CD4-positive, alpha-beta T cell treated with Interleukin-12 subunit alpha and Interleukin-12 subunit beta, for 1 hour (primary cell): ENCODE data around the gene KAT7.
"Not testable (repeated sequence)": the region's sequence is repeated elsewhere in the genome, so short reads cannot be mapped to it uniquely, and the experiment has no call there.

ENCODE experiments used
- DNase-seq: peaks from one replicate; pipeline ENCODE4 v3.0.0-alpha.2; 2020

The KAT7 gene

DNA sequence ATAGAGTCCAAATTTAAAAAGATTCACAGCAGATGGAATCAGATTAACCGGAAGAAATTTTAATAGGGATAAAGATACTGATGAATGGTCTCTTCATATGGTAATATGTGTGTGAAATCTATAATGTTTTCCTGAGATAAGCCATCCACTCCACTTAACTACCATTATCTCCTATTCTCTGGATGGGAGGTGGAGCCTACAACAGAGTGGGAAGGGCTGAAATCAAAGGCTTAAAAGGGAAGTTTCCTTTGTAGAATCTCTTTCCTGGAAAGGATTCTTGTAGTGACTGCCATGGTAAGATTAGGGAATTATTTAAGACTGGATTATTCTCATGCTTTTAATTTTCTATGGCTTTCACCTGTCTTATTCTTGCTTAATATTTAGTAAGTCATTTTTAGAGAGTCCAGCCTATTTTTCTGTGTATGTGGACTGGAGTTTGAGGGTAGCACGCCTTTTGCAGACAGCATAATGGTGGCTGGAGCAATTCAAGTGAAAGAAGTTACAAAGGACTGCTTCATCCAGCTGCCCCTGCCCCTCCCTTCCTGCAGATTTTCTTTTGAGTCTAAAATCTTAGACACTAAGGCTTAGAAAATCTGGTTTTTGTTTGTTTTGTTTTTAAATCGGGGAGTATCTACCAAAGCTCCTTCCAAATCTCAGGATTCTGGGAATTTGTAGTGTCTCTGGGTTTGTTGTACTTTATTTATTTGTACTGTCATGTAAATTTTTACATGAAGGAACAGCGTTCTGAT is 26.5 kb downstream of the KAT7 start:
- DNase-seq = no peak

DNA sequence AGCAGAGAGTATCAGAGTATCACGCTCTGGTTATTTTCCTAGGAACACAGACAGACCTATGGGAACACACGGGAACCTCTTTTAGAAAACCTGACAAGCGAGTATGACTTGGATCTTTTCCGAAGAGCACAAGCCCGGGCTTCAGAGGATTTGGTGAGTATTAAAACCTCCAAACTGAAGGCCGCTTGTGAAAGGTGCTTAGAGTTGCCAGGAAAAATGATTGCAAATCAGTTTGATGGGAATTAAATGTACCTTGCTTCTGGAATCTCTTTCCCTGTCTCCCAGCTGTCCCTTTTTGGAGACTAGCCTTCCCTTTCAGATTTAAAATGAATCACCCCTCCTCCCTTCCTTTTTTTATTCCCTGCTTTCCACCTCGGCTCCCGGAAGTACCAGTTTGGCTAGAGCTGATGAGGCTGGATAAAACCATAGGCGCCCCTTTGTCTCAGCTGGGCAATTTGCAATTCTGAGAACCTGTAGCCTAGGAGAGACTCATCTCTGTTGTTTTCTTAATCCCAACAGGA is 27.3 kb downstream of the KAT7 start:
- DNase-seq = no peak

DNA sequence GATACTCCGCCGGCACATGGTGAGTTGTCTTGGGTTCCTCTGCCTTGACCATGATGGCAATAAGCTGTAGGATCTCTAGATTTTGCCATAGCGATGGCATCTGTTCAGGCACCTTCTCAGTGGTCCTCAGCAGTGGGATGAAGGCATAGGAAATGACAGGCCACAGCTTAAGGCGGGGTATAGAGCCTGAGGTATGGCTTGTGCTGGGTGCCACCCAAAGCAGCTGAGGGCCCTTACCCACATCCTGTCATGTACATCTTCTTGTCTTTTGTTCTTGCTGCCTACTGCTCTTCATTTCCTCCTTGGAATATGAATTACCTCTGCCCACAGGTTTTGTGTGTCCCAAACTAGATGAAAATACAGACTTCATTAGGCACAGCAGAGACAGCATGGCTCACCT is 29.5 kb downstream of the KAT7 start:
- peak; percentile 73 for DNase-seq

DNA sequence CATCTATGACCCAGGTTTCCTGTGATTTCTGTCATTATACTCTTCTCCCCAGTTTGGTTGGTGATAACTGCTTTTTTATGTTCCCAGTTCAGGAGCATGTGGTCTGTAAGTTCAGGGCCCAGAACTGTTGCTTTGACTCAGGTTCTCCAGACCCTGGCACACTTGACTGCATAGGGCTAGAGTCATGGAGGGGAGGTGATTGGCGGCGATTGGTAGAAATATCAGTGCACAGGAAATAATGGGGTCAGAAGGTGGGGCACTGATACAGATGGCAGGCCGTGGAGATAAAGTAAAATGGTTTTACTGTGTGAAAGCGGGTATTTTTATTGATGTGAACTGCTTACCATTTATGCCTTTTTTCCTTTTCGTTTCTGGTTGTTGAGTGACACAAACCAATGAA is 30.7 kb downstream of the KAT7 start:
- DNase-seq = peak; percentile 24

DNA sequence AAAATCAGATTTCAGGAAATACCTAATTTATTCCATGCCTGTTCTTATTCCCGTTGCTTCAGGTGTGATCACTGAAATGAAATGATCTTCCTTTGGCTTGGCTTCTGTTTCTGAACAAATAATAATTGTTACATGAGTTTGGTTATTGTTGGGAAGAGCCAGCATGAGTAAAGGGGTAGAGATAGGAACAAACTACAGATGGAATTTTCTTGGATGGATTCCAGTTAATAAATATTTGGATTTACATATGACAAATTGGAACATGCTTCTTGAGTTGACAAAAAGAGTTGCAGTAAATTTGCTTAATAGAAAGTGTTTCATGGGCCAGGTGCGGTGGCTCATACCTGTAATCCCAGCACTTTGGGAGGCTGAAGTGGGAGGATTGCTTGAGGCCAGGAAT is 31.2 kb downstream of the KAT7 start:
- DNase-seq = no peak

DNA sequence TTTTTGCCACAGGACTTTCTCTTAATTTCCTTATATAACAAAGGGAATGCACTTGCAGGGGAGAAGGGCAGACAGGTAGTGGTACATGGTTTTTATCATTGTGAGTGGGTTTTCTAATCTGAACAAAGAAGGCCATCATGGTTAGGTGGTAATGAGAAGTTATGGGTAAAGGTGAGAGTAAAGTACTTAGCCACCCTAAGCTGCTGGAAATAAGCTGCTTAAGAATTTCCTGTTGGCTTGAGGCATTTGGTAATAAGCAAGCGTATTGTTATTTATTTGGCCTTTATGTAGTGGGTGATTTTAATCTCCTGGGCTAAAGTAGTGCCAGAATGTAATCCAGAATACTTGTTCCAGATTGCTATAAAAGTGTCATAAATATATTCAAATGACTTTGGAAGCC is 32.3 kb downstream of the KAT7 start:
- DNase-seq = no peak

DNA sequence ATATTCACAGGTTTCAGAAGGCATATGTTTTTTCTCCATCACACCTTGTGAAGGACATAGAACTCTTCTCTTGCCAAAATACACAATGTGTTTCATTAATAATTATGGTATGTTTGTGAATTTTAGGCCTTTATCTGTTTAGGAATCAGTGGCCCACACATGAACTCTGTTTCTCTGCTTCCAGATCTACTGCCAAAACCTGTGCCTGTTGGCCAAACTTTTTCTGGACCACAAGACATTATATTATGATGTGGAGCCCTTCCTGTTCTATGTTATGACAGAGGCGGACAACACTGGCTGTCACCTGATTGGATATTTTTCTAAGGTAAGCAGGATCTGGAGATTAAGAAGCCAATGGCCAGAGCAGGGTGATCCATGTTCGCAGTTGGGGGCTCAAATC is 33.0 kb downstream of the KAT7 start:
- no peak for DNase-seq

DNA sequence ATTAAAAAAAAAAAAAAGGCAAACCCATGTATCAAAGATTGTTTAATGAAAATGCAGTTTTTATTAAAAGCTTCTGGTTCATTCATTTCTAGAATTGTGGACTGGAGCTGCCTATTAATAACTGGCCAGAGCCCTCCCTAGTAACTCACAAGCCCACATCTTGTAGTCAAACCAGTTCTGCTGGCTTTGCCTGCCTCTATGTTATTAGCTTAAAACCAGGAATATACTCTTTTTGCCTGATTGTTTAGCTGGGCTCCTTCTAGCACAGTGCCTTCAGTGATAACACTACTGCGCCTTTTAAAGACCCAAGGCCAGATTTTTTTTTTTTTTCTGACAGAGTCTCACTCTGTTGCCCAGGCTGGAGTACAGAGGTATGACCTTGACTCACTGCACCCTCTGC is 33.4 kb downstream of the KAT7 start:
- no peak for DNase-seq

DNA sequence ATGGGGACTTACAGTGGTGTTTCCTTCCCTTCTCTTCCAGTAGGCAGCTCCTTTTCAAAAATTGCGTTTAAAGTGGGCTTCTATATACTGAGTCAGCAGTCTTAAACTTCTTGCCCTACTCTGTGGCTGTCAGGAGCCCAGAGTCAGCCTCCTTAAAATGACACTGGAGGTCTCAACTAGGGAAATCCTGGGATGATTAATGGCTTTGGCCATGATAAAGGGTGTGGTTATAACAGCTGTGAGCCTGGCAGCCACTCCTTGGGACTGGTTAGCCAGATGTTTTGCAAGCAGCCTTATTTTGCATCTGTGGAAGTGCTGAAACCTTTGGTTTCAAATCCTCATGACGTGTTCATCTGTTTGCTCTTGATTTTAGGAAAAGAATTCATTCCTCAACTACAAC is 34.3 kb downstream of the KAT7 start:
- no peak for DNase-seq

DNA sequence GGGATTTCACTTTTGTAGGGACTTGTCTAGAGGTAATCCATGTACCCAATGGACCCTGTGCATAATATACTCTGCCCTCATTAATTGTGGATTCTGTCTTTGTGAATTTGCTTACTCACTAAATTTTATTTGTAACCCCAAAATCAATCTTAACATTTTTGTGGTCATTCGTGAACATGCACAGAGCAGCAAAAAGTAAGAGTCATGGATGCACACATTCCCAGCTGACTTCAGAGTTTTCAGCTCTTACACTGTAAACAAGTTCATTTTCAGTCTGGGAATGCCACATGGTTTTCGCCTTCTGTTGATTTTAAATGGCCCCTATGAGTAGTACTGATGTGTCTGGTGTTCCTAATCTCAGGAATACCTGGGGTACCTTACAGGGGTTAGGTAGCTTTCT is 35.1 kb downstream of the KAT7 start:
- no peak for DNase-seq

DNA sequence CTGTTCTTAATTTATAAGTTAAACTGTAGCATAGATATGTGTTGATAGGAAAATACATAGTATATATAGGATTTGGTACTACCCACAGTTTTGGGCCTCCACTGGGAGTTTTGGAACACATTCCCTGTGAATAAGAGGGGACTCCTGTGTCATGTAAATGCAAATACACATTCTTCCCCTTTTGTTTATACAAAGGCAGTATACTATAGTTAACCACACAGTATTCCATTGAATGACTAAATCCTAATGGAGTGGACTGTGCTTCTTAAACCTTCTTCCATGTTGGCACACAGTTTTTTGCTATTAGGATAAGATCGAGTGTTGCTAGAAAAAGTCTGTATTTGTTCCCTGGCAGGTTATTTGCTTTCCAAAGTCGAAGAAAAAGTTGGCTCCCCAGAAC is 37.2 kb downstream of the KAT7 start:
- no peak for DNase-seq

DNA sequence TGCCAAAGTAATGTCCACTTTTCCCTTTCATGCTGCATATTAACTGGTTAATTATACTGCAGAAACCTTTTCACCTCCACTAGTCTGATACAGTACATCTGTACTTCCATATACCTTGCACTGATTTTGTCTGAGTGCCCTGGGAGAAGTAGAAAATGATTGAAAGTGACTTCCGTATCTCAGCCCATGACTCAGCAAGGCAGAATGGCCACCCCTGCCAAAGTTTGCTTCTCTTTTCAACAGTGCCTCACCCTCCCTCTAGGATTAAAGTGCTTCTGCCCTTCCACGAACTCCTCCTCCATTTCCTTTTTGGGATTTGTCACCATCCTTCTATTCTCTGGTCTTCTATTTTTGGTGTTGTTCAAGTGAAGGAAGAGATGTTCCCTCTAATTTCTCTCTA is 39.8 kb downstream of the KAT7 start:
- DNase-seq = not testable (repeated sequence)

DNA sequence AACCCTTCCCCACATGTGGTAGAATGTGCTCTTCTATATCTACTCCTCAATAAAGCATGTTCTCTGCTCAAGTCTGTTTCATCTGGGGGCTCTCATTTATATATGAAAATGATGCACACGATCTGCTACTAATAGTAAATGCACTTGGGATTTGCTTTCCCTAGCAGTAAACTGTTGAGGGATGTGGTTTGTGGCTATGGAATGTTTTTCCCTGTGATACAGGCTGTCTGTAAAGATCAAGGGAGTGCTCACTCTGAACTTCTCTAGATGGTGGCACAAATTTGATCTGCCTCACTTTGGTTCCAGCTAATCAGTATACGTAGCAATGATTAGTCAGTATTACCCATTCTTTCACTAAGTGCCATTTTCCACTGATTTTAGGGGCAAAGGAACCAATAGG is 40.5 kb downstream of the KAT7 start:
- DNase-seq = no peak

DNA sequence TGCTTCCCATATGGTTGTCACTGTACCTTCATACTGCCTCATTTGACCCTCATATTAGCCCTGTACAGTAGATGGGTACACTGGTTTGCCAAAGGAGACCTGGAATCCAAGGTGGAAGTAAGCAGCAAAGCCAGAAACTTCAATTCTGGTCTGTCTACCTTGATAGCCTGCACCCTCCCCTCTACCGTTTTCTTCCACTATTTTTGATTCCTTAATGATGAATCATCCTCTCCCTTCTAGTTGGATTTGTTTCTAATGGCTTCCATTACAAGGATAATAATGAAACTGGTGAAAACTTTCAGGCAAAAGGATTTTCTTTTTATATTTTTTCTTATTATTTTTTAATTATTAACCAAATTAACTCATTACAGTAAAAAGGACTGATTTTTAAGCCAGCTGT is 42.1 kb downstream of the KAT7 start:
- no peak for DNase-seq

DNA sequence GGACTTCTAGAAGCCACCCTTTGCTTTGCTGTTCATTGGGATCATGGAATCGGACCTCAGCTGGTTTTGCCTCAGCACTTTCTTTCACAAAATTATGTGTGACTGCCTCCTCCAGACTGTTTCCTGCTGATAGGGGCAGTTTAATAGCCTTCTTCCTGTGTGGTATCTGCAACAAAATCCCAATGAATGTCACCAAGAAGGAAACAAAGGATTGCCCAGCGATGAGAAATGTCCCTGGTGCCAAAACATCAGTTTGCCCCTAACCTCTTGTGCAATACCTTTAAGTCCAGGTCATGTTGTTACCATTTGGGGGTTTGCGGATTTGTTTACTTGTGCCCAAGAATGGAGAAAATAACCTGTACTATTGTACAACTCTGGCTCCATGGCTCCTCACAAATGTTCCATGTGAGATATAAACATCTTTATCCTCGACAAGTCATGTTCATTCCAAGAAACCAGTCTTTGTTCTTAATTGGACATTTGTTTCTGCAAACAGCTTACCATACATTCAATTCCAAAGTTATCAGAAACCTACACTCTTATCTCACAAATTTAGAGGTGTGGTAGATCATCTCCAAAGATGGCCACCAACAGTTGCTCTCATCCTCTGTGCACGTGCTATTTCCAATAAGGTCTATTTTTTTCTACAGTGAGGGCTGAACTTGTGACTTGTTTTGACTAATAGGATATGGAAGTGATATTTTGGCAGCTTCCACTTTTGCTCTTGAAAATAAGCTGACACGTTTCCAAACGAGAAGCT is 44.5 kb downstream of the KAT7 start:
- DNase-seq = no peak

DNA sequence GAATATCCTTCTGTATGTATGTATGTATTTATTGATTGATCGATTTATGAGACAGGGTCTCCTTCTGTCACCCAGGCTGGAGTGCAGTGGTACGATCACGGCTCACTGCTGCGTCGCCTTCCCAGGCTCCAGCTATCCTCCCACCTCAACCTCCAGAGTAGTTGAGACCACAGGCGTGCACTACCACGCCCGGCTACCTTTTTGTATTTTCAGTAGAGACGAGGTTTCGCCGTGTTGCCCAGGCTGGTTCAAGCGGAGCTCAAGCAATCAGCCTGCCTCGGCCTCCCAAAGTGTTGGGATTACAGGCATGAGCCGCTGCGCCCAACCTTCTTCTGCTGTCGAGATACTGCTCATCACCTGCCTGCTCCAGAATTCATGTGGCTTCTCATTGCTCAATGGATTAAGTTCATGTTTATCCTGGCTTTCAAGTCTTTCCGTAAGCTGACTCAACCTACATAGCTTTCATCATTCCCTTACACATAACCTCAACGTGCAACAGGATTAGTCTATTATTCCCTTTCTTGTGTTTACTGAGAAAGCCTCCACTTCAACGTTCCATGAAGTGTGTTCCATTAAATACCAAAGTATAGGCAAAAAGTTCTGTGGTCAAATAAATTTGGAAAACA is 45.8 kb downstream of the KAT7 start:
- DNase-seq = no peak

DNA sequence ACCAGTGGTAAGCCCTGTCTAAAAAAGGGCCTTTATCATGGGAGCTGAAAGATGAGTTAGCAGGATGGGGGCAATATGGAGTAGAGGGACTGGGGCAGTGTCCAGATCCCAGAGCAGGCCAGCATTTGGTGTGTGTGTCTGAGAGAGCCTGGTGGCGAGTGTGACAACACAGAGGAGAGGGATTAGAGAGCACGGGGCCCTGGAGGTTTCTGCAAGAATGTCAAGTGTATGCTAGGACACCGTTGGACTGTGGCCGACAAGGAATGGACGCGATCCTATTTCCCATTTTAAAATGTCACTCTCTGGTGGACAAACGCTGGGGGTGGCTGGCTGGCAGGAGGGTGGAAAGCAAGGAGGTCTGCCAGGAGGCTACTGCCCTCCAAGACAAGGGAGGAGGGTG is 47.0 kb downstream of the KAT7 start:
- no peak for DNase-seq

DNA sequence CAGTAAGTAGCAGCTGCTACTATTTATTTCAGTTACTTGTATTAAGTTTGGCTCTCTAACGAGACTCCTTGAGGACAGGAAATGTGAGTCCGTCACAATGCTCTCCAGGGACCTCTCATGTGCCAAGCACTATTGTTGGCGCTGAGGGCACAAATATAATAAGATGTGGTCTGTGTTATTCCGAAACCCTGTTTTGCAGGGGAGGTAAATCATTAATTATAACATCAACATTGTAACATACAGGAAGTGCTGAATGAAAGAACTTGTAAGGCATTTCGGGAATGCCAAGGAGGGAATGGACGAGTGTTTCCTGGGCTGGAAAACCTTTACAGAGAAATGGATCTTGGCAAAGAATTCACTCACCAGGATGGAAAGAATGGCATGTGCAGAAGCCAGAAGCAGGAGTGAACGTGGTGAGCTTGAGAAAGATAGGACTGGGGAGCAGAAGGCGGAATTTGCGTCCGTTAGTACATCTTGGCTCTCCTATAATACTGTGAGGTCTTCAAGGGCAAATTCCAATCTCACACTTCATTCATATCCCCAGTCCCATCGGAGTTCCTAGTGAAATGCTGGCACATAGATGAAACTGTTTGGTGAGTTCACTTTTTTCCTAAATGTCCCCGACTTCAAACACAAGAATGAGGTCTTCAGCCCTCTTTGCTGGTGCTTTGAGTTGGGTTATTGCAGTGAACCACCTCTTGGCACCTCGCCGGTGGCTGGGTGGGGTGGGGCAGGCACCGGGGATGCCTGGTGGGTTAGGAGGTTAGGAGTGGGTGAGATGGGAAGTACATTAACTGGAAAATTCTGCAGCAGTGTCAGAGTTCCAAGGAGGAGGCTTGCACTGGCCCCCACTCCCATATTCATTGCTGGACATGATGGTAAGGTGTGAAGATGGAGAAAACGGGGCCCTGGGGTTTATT is 47.9 kb downstream of the KAT7 start:
- DNase-seq = no peak

DNA sequence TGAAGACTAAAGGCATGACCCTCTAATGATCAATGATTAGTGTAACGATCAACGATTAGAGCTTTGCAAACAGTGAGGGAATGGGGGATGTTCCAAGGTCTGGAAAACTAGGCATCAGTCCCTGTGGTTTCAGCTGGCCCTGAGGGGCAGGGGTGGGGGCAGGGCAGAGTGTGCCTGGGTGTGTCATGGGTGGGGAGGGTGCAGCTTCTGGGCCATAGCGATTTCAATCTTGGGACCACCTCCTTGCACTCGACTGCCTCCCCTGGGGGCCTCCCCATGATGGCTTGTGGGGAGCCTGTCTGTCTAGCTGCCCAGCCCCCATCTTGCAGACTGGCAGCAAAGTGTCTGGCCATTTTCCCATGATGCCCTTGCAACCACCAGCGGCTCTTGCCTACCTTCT is 51.0 kb downstream of the KAT7 start:
- no peak for DNase-seq

DNA sequence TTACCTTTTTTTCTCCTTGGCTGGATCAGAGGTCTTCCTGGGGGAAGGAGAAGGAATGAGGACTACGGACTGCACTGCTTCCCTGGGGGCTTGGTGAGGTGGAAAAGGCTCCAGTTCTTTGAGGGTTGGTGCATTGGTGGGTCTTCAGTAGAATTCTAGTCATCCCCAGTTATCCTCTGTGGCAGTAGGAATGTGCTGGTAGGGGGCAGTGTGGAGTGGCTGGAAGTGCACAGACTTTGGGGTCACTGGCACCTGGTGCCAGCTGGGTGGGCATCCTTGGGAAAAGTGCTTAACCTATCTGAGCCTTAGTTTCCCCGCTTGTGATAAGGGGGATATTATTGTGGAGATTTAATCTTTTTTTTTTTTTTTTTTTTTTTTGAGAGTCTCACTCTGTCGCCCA is 53.1 kb downstream of the KAT7 start:
- DNase-seq = no peak

DNA sequence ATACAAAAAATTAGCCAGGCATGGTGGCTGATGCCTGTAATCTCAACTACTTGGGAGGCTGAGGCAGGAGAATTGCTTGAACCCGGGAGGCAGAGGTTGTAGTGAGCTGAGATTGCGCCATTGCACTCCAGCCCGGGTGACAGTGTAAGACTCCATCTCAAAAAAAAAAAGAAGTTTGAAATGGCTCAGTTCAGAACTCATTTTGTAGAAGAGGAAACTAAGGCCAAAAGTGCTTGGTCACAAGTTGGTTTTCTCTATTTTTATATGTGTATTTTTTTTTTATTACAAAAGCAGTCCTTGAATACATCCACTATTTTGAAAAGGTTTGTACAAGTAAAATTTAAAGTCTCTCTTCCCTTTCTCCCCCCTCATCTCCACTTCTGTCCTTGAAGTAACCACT is 53.9 kb downstream of the KAT7 start:
- no peak for DNase-seq

DNA sequence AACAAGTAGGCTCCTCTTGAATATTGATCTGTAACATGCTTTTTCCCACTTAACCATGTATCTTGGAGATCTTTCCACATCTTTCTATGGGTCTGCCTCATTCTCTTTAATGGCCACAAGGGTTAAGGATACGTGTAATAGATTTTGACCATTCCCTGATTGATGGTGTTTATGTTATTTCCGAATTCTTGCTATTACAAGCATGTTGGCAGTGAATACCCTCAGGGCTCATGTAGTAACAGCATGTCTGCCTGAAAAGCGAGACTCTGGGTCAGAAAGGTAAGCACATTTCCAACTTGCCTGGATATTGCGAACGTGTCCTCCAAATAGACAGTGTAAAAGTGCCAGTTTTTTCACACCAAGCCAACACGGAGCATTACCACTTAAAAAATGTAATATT is 54.4 kb downstream of the KAT7 start:
- no peak for DNase-seq

DNA sequence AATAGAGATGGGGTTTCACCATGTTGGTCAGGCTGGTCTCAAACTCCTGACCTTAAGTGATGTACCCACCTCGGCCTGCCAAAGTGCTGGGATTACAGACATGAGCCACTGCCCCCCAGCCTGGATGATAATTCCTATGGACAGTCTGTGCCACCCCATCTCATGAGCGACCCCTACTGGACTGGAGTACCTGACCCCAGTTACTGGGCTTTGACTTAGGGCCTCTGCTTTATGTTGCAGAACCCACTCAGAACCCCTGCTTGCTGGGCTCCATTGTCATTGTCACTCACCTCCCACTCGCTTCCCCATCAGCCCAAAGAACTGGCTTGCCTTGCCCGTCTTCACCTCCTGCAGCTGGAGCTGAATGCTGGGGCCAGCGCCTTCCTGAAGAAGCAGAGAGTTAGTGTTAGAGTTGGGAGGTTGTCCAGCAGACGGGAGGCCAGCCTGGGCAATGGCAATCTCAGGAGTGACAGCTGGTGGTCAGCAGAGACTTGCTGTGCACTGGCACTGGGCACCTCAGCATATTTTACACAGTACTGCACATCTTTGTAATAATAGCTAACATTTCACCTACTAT is 55.4 kb downstream of the KAT7 start:
- peak; percentile 37 for DNase-seq
